ENCODE data around the gene ELL3.
A peak's percentile ranks its signal among the peaks of the same experiment; 100 is the strongest.
"Not testable (repeated sequence)": the region's sequence is repeated elsewhere in the genome, so short reads cannot be mapped to it uniquely, and the experiment has no call there.

Gene ELL3, protein sequence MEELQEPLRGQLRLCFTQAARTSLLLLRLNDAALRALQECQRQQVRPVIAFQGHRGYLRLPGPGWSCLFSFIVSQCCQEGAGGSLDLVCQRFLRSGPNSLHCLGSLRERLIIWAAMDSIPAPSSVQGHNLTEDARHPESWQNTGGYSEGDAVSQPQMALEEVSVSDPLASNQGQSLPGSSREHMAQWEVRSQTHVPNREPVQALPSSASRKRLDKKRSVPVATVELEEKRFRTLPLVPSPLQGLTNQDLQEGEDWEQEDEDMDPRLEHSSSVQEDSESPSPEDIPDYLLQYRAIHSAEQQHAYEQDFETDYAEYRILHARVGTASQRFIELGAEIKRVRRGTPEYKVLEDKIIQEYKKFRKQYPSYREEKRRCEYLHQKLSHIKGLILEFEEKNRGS

DNA sequence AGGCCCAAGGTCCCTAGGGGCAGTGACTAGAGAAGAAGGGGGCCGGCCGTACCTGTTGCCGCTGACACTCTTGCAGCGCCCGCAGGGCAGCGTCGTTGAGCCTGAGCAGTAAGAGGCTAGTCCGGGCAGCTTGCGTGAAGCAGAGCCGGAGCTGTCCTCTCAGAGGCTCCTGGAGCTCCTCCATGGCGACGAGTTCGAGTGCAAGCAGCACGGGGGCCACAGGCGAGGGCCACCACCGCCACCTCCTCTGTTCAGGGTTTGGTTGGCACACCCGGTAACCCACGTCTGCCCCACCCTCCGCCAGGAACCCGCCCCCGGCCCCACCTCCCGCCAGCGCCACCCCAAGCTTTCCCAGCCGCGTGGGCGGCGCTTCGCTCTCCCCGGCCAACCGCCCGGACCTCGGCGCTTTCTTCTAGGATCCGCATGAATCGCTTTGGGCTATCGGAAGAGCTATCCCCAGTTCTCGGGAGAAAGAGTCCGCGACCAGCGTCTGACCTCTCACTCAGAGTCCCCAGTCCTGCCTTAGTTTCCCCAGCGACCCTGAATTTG lies at the start of gene ELL3:
TSS of gene ELL3 (minus strand) at position 249 of the 549 bp plus-strand sequence. CDS start at position 184, 65 bp downstream.
- peak; percentile 82 to 87 for DNase-seq

- no peak for DNase-seq
Observed at GRCh38 chr15:43826029-43826507, 49.3 kb upstream of the ELL3 start.

DNA sequence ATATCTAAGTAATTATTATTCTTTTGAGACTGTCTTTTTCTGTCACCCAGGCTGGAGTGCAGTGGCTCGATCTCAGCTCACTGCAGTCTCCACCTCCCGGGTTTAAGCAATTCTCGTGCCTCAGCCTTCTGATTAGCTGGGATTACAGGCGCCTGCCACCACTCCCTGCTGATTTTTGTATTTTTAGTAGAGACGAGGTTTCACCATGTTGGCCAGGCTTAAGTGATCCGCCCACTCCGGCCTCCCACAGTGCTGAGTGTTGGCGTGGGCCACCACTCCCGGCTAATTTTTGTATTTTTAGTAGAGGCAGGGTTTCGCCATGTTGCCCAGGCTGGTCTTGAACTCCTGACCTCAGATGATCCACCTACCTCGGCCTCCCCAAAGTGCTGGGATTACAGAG lies 48.5 kb upstream of the ELL3 start:
- DNase-seq, result not testable (repeated sequence)

DNA sequence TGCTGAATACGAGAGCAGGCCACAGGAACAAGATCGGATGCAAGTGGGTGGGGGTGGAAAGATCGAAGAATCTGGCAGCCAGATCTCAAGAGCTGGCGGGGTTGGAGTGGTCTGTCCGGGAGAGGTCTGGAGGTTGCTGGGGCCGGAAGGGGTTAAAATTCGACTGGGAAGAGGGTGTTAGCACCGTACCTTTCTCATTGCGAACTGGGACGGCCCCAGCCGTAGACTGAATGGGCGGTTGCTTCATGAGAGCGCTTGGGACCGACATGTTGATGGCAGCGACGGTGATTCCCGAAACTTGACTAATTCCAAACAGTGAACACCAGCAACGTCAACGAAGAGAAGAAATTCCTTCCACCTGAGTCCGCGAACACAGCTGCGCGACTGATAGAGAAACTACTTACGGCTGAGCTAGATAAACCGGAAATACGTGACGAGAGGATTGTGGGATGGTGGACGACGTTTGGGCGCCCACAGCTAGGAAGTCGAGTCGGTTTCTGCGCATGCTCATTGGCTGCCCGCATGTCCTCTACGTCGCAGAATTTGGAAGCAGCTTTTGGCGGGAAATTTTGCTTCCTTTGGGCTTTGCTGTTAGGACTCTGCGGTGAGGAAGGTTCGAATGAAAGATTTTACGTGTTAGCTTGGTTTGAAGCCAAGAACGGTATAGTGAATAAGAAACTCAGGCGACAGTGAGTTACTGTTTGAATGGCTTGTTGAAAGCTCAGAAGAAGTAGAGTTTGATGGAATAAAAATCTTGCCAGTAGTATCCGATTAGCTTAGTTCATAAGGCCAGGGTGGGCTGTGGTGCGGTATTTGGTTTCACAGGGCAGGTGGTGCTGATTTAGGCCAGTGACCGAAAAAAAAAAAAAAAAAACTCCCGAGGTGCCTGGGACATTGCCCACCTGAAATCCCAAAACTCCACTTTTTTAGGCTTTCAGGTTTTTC lies 47.8 kb upstream of the ELL3 start, which contains the start of gene MFAP1:
TSS of gene MFAP1 (minus strand) at position 389 of the 945 bp plus-strand sequence. CDS start at position 268, 121 bp downstream.
- DNase-seq, result peak; percentile 89 to 91

DNA sequence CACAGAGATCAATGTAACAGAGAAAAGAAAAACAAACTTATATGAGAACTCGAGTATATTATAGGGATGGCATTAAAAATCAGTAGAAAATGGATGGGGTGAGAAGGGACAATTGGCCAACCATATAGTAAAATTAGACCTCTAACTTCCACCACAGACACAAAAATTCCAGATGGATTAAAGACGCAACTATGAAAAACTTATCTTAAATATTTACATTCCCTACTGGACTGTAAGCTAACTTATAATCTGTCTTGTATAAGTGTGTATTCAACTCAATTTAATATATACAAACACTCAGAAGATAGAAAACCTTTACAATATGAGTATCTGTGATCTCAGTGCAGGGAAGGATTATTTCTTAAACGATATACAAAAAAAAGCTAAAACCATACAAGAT lies 44.7 kb upstream of the ELL3 start:
- no peak for DNase-seq

GRCh38 chr15:43815064-43815463 lies 38.3 kb upstream of the ELL3 start:
- not testable (repeated sequence) for DNase-seq

DNA sequence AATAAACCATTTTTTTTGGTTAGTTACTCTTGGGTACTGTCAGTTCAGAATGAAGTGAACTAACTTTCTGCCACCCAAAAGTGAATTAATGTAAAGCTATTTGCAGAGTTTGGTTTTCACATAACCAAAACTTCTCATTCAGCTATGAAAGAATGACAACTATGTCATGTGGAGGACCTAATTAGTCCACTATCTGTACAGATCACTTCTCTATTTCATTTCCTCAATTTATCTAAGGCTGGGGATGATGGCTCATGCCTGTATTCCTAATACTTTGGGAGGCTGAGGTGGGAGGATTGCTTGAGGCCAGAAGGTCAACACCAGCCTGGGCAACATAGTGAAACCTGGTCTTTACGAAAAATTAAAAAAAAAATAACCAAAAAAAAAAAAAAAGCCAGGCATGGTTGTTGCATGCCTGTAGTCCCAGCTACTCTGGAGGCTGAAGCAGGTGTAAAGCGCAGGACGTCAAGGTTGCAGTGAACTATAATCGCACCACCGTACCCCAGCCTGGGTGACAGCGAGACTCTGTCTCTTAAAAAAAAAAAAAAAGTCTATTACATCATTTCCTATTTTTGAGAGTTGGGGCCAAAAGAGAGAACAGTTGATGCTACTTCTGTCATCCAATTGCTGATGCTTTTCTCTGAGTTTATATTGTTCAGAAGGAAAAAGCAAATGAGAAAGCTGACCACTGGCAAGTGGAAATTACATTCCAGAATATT lies 32.4 kb upstream of the ELL3 start:
- no peak for DNase-seq

- no peak for DNase-seq
Observed at GRCh38 chr15:43808435-43808950, 31.7 kb upstream of the ELL3 start.

DNA sequence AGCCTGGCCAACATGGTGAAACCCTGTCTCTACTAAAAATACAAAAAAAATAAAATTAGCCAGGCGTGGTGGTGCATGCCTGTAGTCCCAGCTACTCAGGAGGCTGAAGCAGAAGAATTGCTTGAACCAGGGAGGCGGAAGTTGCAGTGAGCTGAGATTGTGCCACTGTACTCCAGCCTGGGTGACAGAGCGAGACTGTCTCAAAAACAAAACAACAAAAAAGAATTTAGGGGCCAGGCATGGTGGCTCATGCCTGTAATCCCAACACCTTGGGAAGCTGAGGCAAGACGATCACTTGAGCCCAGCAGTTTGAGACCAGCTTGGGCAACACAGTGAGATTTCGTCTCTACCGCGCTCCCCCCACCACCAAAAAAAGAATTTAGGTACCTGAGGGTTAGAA lies 25.9 kb upstream of the ELL3 start:
- not testable (repeated sequence) for DNase-seq

DNA sequence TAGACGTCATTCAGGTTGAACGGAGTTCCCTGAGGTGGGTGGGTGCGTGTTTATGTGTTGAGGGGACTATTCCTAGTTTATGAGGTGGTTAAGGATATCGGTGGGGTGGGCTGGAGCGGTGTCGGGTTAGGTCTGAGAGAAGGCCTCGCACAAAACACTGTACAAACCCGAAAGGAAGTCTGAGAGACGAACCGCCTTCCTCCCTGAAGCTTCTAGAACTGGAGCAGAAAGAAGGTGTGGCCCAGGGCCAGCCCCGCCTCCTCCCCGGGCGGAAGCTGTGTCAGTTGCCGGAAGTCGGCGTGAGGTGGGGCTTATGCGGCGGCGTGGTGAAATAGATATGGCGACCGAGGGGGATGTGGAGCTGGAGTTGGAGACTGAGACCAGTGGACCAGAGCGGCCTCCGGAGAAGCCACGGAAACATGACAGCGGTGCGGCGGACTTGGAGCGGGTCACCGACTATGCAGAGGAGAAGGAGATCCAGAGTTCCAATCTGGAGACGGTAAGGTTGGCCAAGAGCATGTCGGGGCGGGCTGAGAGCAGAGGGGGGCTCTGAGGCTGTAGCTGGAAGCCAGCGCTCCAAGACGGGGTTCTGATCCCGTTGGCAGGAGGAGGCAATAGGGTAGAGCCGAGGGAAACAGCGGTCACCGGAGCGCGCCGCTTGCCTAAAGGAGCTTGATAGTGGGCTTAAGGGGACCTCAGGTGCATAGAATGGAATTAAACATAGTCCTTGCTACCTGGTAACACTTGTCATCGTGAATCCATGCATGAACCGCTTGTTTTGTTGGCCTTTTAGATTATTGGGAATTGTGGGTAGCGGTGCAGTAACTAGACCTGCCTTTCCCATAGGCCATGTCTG lies 23.7 kb upstream of the ELL3 start, which contains the start of gene HYPK:
TSS of gene HYPK (plus strand) at position 314 of the 856 bp plus-strand sequence. CDS start at position 338, 24 bp downstream.
- peak; percentile 89 to 94 for DNase-seq

DNA sequence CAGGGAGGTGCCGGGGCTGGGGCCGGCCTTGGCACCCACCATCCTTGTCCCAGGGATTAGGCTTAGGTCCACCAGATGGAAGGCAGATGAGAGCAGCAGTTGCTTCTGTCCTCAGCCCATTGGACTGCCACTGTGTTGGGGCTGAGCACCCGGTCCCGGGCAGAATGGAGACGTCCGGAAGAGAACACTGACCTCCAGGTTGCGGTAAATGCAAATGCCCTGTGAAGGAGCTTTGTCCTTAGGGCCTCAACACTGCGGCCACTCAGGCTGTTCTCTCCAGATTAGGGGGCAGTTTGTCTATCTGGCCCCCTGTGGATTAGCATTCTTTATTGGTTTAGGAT lies 23.1 kb upstream of the ELL3 start, which contains the start of gene SERINC4:
TSS of gene SERINC4 (minus strand) at position 276 of the 341 bp plus-strand sequence. CDS start at position 42, 234 bp downstream.
- DNase-seq, result no peak

- no peak for DNase-seq
Observed at GRCh38 chr15:43799209-43799944, 22.6 kb upstream of the ELL3 start.

DNA sequence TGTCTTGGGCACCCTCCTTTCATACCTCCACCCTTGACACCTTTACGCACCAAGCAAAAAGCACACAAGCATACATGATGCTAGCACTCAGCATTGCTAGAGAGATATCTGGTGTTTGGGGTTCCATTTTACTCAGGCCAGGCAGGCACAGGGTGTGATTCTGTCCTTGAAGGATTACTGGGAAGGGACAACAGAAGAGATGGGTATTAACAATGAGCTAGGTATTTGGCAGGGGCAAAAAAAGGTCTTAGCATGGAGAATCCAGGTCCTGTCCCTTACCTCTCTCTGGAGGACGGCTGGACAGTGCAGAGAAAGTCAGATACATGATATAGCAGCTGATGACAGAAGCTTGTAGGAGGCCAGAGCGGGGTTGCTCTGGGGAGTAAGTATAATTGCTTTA lies 19.8 kb upstream of the ELL3 start:
- DNase-seq, result no peak

DNA sequence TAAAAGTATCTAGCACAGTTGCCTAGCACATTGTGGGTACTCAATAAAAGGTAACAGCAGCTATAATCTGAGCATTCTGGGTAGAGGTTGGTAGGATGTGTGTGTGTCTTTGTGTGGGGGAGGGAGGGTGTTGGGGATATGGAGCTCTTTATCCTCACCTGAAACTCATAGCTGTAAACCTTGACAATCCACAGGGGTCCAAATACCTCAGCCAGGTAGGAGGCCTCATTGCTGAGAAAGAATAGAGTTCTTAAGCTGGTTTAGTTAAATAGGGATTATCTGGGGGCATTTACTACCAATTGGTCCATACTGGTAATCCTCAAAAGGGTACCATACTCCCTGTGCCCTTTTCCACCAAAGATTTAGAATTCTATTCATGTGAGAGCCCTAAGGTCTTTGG lies 19.2 kb upstream of the ELL3 start:
- DNase-seq, result no peak

GRCh38 chr15:43795197-43795596 lies 18.4 kb upstream of the ELL3 start:
- DNase-seq, result no peak

- DNase-seq, result no peak
Observed at GRCh38 chr15:43794269-43795037, 17.7 kb upstream of the ELL3 start.

DNA sequence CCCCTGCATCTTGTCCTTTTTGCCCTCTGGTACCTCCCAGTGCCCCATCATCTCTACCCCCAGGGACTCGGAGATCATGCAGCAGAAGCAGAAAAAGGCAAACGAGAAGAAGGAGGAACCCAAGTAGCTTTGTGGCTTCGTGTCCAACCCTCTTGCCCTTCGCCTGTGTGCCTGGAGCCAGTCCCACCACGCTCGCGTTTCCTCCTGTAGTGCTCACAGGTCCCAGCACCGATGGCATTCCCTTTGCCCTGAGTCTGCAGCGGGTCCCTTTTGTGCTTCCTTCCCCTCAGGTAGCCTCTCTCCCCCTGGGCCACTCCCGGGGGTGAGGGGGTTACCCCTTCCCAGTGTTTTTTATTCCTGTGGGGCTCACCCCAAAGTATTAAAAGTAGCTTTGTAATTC lies 16.9 kb upstream of the ELL3 start:
- no peak for DNase-seq

DNA sequence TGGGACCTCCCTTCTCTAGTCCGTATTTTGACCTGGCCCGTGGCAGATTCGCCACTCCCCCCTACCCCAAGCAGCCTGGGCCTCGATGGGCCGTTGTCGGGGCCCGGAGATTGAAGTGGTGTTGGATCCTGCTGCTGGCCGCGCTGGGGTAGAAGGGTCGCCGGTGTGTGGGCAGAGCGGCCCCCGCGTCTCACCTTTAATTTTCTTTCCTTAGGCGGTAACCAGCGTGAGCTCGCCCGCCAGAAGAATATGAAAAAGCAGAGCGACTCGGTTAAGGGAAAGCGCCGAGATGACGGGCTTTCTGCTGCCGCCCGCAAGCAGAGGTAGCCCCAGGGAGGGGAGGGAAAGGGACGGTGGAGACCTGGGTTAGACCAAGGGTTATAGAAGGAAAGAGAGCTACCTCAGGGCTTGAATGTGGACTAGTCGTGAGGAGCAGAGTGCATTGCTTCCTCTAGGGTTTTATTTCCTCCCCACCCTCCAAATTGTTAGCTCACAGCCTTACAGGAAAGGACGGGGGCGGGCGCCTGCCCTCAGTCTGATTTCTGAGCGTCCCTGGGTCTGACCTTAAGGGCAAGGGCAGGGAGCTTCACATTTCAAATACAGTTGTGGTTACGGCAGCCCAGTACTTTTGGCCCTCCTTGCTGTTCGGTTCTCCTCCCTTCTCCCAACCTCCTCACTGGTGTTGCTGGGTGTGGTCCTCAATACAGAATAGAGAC lies 16.2 kb upstream of the ELL3 start:
- DNase-seq, result peak; percentile 49 to 55
